ENCODE measurements around the gene ITGA2.
A peak's percentile ranks its signal among the peaks of the same experiment; 100 is the strongest.

The ITGA2 gene

DNA sequence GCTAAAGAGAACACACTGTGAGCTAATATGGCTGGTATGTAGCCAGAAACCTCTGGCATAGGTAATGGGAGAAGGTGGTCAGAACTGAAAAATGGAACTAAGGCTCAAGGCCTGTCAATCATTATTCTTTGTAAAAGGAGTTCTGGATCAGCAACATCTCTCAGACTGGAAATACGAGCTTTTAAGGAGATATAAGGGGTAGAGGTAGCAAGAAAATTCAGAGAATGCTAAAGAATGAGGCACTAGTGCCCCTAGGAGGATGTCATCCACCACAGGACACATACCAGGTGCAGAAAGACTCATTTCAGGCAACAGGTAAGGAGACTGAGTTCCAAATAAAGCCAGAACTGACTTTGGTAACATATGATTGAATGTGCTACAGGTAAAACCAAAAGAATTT lies 139.3 kb downstream of the ITGA2 start:
- H3K4me3 ChIP-seq (ENCODE audit: control insufficient read depth, low read depth, low read length), result no peak overlapping the region
- TF ChIP-seq, protein P1, sequence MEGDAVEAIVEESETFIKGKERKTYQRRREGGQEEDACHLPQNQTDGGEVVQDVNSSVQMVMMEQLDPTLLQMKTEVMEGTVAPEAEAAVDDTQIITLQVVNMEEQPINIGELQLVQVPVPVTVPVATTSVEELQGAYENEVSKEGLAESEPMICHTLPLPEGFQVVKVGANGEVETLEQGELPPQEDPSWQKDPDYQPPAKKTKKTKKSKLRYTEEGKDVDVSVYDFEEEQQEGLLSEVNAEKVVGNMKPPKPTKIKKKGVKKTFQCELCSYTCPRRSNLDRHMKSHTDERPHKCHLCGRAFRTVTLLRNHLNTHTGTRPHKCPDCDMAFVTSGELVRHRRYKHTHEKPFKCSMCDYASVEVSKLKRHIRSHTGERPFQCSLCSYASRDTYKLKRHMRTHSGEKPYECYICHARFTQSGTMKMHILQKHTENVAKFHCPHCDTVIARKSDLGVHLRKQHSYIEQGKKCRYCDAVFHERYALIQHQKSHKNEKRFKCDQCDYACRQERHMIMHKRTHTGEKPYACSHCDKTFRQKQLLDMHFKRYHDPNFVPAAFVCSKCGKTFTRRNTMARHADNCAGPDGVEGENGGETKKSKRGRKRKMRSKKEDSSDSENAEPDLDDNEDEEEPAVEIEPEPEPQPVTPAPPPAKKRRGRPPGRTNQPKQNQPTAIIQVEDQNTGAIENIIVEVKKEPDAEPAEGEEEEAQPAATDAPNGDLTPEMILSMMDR (conservative IDR thresholded peaks at IDR 0.05; ENCODE audit: control insufficient read depth, insufficient read depth, low read depth, low read length), result no peak
- DNase-seq (ENCODE audit: low read depth), result no peak

DNA sequence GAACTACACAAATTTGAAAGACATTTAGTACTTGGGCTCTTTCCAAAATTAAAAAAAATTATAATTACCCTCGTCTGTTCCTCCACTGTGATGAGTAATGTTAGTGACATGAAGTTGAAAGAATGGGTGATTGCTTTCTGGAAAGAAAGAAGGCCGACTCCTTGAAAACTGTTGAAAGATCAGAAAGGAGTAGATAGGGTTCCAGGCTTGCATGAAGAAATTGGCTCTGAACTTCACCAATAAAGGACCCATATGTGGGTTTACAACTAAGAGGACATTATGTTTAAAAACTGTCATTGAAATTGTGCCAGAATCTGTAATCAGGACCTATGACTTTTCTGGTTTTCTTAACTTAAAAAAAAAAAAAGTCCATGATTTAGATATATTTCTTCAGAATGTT lies 141.1 kb downstream of the ITGA2 start:
- DNase-seq (ENCODE audit: low read depth), result peak; percentile 54
- TF ChIP-seq, protein P1 (conservative IDR thresholded peaks at IDR 0.05; ENCODE audit: control insufficient read depth, insufficient read depth, low read depth, low read length), result no peak
- H3K4me3 ChIP-seq (ENCODE audit: control insufficient read depth, low read depth, low read length), result no peak overlapping the region

DNA sequence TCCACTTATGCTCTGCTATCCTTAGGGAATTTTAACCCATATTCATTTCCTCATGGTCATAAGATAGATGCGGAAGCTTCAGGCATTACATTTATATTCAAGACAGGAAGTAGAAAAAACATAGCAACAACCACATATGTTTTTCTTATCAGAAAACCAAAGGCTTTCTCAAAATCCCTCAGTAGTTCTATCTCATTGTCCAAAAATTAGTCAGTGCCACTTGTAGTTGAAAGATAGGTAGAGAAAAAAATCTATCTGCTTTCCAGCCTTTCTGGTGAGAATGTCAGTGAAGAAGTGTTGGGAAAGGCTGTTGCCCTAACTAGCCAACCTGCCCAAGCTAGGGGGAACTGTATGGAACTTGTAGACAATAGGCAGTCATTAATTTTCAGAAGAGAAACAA lies 143.9 kb downstream of the ITGA2 start:
- TF ChIP-seq, protein P1 (conservative IDR thresholded peaks at IDR 0.05; ENCODE audit: control insufficient read depth, insufficient read depth, low read depth, low read length), result no peak
- no peak for DNase-seq (ENCODE audit: low read depth)

More for the DNA sequence above, 143.9 kb downstream of the ITGA2 start:
- H3K4me3 ChIP-seq (ENCODE audit: control insufficient read depth, low read depth, low read length), result no peak overlapping the region
